IMR-90 (cell line): ENCODE data around the gene FBP1. TPM values are rescaled to one million over a fixed set of nuclear protein-coding genes. Genes with fewer than 3 reads are reported as not detected.

ENCODE experiments used
- ATAC-seq: fragments of 200-7000 bp; cut with Tn5 transposase; 2 replicates; pipeline ENCODE4 v1.9.1; 2020; ENCODE audit warnings: low read depth, mild to moderate bottlenecking, moderate library complexity
- BruUV-seq: library from RNA; stranded (reverse); fragments of 400-500 nt; replicated peaks from 2 replicates; lab custom pipeline; 2021; lab: Mats Ljungman, UMichigan
- CTCF ChIA-PET: fragments of 300-600 bp; formaldehyde crosslinking; extraction: SDS; loops from one replicate; lab custom pipeline; 2021; ENCODE audit warnings: antibody characterized with exemption; lab: Yijun Ruan, JAX
- POLR2A ChIA-PET: fragments of 300-600 bp; sonication (Branson Sonifier 250); formaldehyde crosslinking; loops from one replicate; lab custom pipeline; 2022; ENCODE audit warnings: antibody characterized with exemption; ENCODE audit not compliant: unreplicated experiment; lab: Charles Lee
- DNase-seq: peaks from one replicate; pipeline ENCODE4 v3.0.0; 2013
- H2AFZ ChIP-seq: replicated peaks from 2 replicates; pipeline ENCODE3; 2013; ENCODE audit warnings: low read length, mild to moderate bottlenecking; ENCODE audit not compliant: poor library complexity
- H2AK5ac ChIP-seq: 2 replicates; pipeline ENCODE4 v1.6.1; 2013; ENCODE audit warnings: low read depth, low read length, inconsistent platforms
- H2AK9ac ChIP-seq: replicated peaks from 2 replicates; pipeline ENCODE3; 2013; ENCODE audit warnings: mild to moderate bottlenecking, low read depth, low read length, moderate library complexity; ENCODE audit not compliant: poor library complexity
- H2BK120ac ChIP-seq: 2 replicates; pipeline ENCODE4 v1.6.1; 2013; ENCODE audit warnings: low read depth, low read length, inconsistent platforms
- H2BK15ac ChIP-seq: 3 replicates; pipeline ENCODE4 v1.6.1; 2013; ENCODE audit warnings: low read depth, low read length, inconsistent platforms
- H2BK20ac ChIP-seq: 2 replicates; pipeline ENCODE4 v1.6.1; 2013; ENCODE audit warnings: low read depth, mild to moderate bottlenecking, inconsistent platforms, low read length, moderate library complexity
- H2BK5ac ChIP-seq: 2 replicates; pipeline ENCODE4 v1.6.1; 2013; ENCODE audit warnings: mild to moderate bottlenecking, low read depth, low read length, inconsistent platforms; ENCODE audit not compliant: poor library complexity, severe bottlenecking
- H3K14ac ChIP-seq: replicated peaks from 2 replicates; pipeline ENCODE4 v1.6.1; 2013; ENCODE audit warnings: low read depth, low read length, inconsistent platforms
- H3K18ac ChIP-seq: 2 replicates; pipeline ENCODE4 v1.6.1; 2013; ENCODE audit warnings: low read depth, low read length, control low read depth
- H3K23ac ChIP-seq: 2 replicates; pipeline ENCODE4 v1.6.1; 2013; ENCODE audit warnings: low read depth, low read length, inconsistent platforms
- H3K27ac ChIP-seq: 2 replicates; pipeline ENCODE4 v1.5.1; 2013; ENCODE audit warnings: mild to moderate bottlenecking, control low read depth, low read length; ENCODE audit not compliant: insufficient read depth
- H3K27me3 ChIP-seq: 2 replicates; pipeline ENCODE4 v1.6.1; 2013; ENCODE audit warnings: low read length; ENCODE audit not compliant: control insufficient read depth, insufficient read depth
- H3K36me3 ChIP-seq: 2 replicates; pipeline ENCODE4 v1.6.1; 2013; ENCODE audit warnings: low read length, mixed read lengths; ENCODE audit not compliant: control insufficient read depth, insufficient read depth
- H3K4ac ChIP-seq: 2 replicates; pipeline ENCODE4 v1.6.1; 2013; ENCODE audit warnings: low read depth, low read length, inconsistent platforms
- H3K4me1 ChIP-seq: 2 replicates; pipeline ENCODE4 v1.6.1; 2013; ENCODE audit warnings: low read length, mixed read lengths; ENCODE audit not compliant: control insufficient read depth, insufficient read depth
- H3K4me2 ChIP-seq: 2 replicates; pipeline ENCODE4 v1.6.1; 2013; ENCODE audit warnings: low read depth, mild to moderate bottlenecking, control low read depth, low read length, moderate library complexity
- H3K4me3 ChIP-seq: 2 replicates; pipeline ENCODE4 v1.5.1; 2013; ENCODE audit warnings: low read depth, mild to moderate bottlenecking, control low read depth, low read length, moderate library complexity; ENCODE audit not compliant: insufficient read depth
- H3K56ac ChIP-seq: 2 replicates; pipeline ENCODE4 v1.6.1; 2013; ENCODE audit warnings: low read length, inconsistent platforms; ENCODE audit not compliant: insufficient read depth; ENCODE audit errors: extremely low read depth
- H3K79me1 ChIP-seq, 2 experiments: 2 replicates each; pipeline ENCODE4 v1.6.1; 2013; ENCODE audit warnings: low read length in 2 of 2, inconsistent platforms in 1 of 2, low read depth in 1 of 2
- H3K9ac ChIP-seq: 2 replicates; pipeline ENCODE4 v1.6.1; 2013; ENCODE audit warnings: low read depth, low read length, control low read depth
- H3K9me1 ChIP-seq: 2 replicates; pipeline ENCODE4 v1.6.1; 2013; ENCODE audit warnings: low read length, inconsistent platforms; ENCODE audit not compliant: insufficient read depth
- H3K9me3 ChIP-seq: 2 replicates; pipeline ENCODE4 v1.6.1; 2013; ENCODE audit warnings: low read length; ENCODE audit not compliant: control insufficient read depth, insufficient read depth
- H4K20me1 ChIP-seq: 2 replicates; pipeline ENCODE4 v1.6.1; 2013; ENCODE audit warnings: low read length, inconsistent platforms; ENCODE audit not compliant: insufficient read depth
- H4K5ac ChIP-seq: 2 replicates; pipeline ENCODE4 v1.6.1; 2013; ENCODE audit warnings: mild to moderate bottlenecking, low read depth, low read length, control low read depth
- H4K8ac ChIP-seq, 2 experiments: 2 replicates each; pipeline ENCODE4 v1.6.1; 2013; ENCODE audit warnings: low read depth in 2 of 2, low read length in 2 of 2, control low read depth in 1 of 2, inconsistent platforms in 1 of 2
- H4K91ac ChIP-seq: 2 replicates; pipeline ENCODE4 v1.6.1; 2013; ENCODE audit warnings: low read depth, low read length, inconsistent platforms; ENCODE audit not compliant: insufficient read depth
- BHLHE40 ChIP-seq: fragments of 150-350 bp; IDR thresholded peaks from 2 replicates; pipeline ENCODE4 v1.6.1; 2016; ENCODE audit warnings: mild to moderate bottlenecking, low read depth, low read length
- CHD1 ChIP-seq: IDR thresholded peaks from 2 replicates; pipeline ENCODE4 v1.6.1; 2012; ENCODE audit warnings: low read depth, low read length, improper control_type of control experiment
- MAZ ChIP-seq: IDR thresholded peaks from 2 replicates; pipeline ENCODE4 v1.6.1; 2012; ENCODE audit warnings: low read depth, mild to moderate bottlenecking, low read length, improper control_type of control experiment, moderate library complexity, borderline replicate concordance
- MXI1 ChIP-seq: IDR thresholded peaks from 2 replicates; pipeline ENCODE4 v1.6.1; 2012; ENCODE audit warnings: low read depth, mild to moderate bottlenecking, low read length, moderate library complexity, borderline replicate concordance
- RCOR1 ChIP-seq: IDR thresholded peaks from 2 replicates; pipeline ENCODE4 v1.6.1; 2012; ENCODE audit warnings: mild to moderate bottlenecking, low read length, improper control_type of control experiment; ENCODE audit not compliant: insufficient replicate concordance
- WGBS, 2 experiments: methylation state at CpG; one replicate each; pipeline versions ENCODE4 v1.1.5 to v1.1.7; 2013; ENCODE audit warnings: missing lambda C conversion rate in 2 of 2; ENCODE audit not compliant: insufficient read length in 1 of 2; ENCODE audit errors: extremely low coverage in 2 of 2; 5-methylcytosine and 5-hydroxymethylcytosine counted together
- dilution Hi-C: fragments of 300-500 bp; cut with HindIII; formaldehyde crosslinking; loops from one replicate; pipeline ENCODE4 v1.14.3; 2018; ENCODE audit warnings: low sequenced_read_pairs; ENCODE audit not compliant: unreplicated experiment
- in situ Hi-C: fragments of 300-500 bp; cut with MboI; formaldehyde crosslinking; loops from 3 replicates; pipeline ENCODE4 v1.14.3; 2019; ENCODE audit warnings: low sequenced_read_pairs, inconsistent platforms, mixed read lengths
- intact Hi-C: fragments of 100-400 bp; cut with micrococcal nuclease; formaldehyde crosslinking; loops from 2 replicates; pipeline ENCODE4 v1.10.0; 2022
- polyA plus RNA-seq, 3 experiments: library from polyadenylated mRNA; depleted of rRNA; stranded (reverse); fragments of >200 nt; gene quantifications; 2 replicates each; pipeline ENCODE4 v1.2.3, GENCODE V29; 2012; ENCODE audit warnings: low replicate concordance in 1 of 3
- total RNA-seq: library from RNA; depleted of rRNA; stranded (reverse); fragments of >200 nt; gene quantifications from 2 replicates; pipeline ENCODE4 v1.2.3, GENCODE V29; 2012

FBP1 gene
- total and polyA plus RNA-seq, 2 of the 4 experiments (the other 2 are of a cell fraction): not detected

GRCh38 chr9:94630281-94630680 lies 9.0 kb downstream of the FBP1 start:
- Histone ChIP-seq H2BK5ac (no peak overlapping the region), H3K9ac (no peak overlapping the region), H3K4me3 (no peak overlapping the region), H4K20me1 (no peaks in the 10 kb centered on the region), H2AFZ (no peak overlapping the region), H3K14ac (no peak overlapping the region), H3K79me1 (no peaks in the 10 kb centered on the region), H3K23ac (no peak overlapping the region), H3K18ac (no peak overlapping the region), H3K36me3 (no peaks in the 10 kb centered on the region), H3K4me2 (no peak overlapping the region), H4K91ac (no peak overlapping the region), H4K8ac (no peak overlapping the region), H2BK15ac (no peak overlapping the region), H2BK120ac (no peak overlapping the region), H4K5ac (no peak overlapping the region), H2AK5ac (no peak overlapping the region), H3K4me1 (no peaks in the 10 kb centered on the region), H3K4ac (no peak overlapping the region), H3K27ac (no peak overlapping the region), H3K9me3 (no peaks in the 10 kb centered on the region), H2BK20ac (no peak overlapping the region), H3K56ac (no peak overlapping the region), H3K9me1 (no peaks in the 10 kb centered on the region), H3K27me3 (peaks cover 40% of the 10 kb centered on the region), H2AK9ac (no peak overlapping the region)
- in situ Hi-C loops (no loop called here), intact Hi-C loops (no loop called here), dilution Hi-C loops (no loop called here)
- WGBS, 2 experiments: 100% methylated on average over 2 of the region's 3 CpGs; no CpG with 5 or more reads in 1 of the 2 experiments
- no peak for ATAC-seq
- TF ChIP-seq MXI1 (no peak), RCOR1 (no peak), MAZ (no peak), BHLHE40 (no peak), CHD1 (no peak)
- no peak for DNase-seq
- BruUV-seq: no TSS peak
- ChIA-PET CTCF (no interaction called here), POLR2A (no interaction called here)
